H9 (cell line): ENCODE data around the gene IFT80. TPM values are rescaled to one million over a fixed set of nuclear protein-coding genes. Genes with fewer than 3 reads are reported as not detected.

Source experiments
- DNase-seq: peaks from one replicate; pipeline ENCODE4 v3.0.0-alpha.2; 2017
- H2AFZ ChIP-seq: one replicate; pipeline ENCODE4 v1.6.1; 2013; ENCODE audit warnings: mild to moderate bottlenecking, low read length, control low read depth, moderate library complexity
- H2AK5ac ChIP-seq: 2 replicates; pipeline ENCODE4 v1.6.1; 2013; ENCODE audit warnings: low read length, control low read depth, mixed read lengths; ENCODE audit not compliant: insufficient read length
- H2BK120ac ChIP-seq: one replicate; pipeline ENCODE4 v1.6.1; 2013; ENCODE audit warnings: low read depth, mild to moderate bottlenecking, low read length, control low read depth, inconsistent platforms; ENCODE audit not compliant: poor library complexity, severe bottlenecking
- H2BK12ac ChIP-seq: 2 replicates; pipeline ENCODE4 v1.6.1; 2013; ENCODE audit warnings: low read length, control low read depth, mixed read lengths, low read depth; ENCODE audit not compliant: insufficient read length
- H2BK15ac ChIP-seq: 2 replicates; pipeline ENCODE4 v1.6.1; 2013; ENCODE audit warnings: low read depth, low read length, control low read depth
- H2BK20ac ChIP-seq: one replicate; pipeline ENCODE4 v1.6.1; 2013; ENCODE audit warnings: low read depth, mild to moderate bottlenecking, low read length, control low read depth, inconsistent platforms; ENCODE audit not compliant: poor library complexity, severe bottlenecking
- H2BK5ac ChIP-seq: 2 replicates; pipeline ENCODE4 v1.6.1; 2013; ENCODE audit warnings: low read length, control low read depth, mixed read lengths; ENCODE audit not compliant: insufficient read length
- H3K14ac ChIP-seq: 2 replicates; pipeline ENCODE4 v1.6.1; 2013; ENCODE audit warnings: low read length, control low read depth; ENCODE audit not compliant: insufficient read depth
- H3K18ac ChIP-seq: 2 replicates; pipeline ENCODE4 v1.6.1; 2013; ENCODE audit warnings: low read depth, mild to moderate bottlenecking, mixed read lengths, low read length, control low read depth; ENCODE audit not compliant: insufficient read length
- H3K23ac ChIP-seq: 2 replicates; pipeline ENCODE4 v1.6.1; 2013; ENCODE audit warnings: low read length, control low read depth, mixed read lengths, low read depth; ENCODE audit not compliant: insufficient read length
- H3K23me2 ChIP-seq: 2 replicates; pipeline ENCODE4 v1.6.1; 2013; ENCODE audit warnings: low read depth, mild to moderate bottlenecking, mixed read lengths, low read length, control low read depth; ENCODE audit not compliant: insufficient read length, poor library complexity, severe bottlenecking
- H3K27ac ChIP-seq: 2 replicates; pipeline ENCODE4 v1.5.1; 2013; ENCODE audit warnings: low read length, control low read depth, mixed read lengths, low read depth; ENCODE audit not compliant: insufficient read length
- H3K27me3 ChIP-seq: 2 replicates; pipeline ENCODE4 v1.6.1; 2013; ENCODE audit warnings: low read length, control low read depth, inconsistent platforms; ENCODE audit not compliant: insufficient read depth
- H3K4ac ChIP-seq: 2 replicates; pipeline ENCODE4 v1.6.1; 2013; ENCODE audit warnings: low read depth, mild to moderate bottlenecking, control low read depth, inconsistent platforms, low read length, moderate library complexity
- H3K4me1 ChIP-seq: 2 replicates; pipeline ENCODE4 v1.6.1; 2013; ENCODE audit warnings: low read length, control low read depth, inconsistent platforms; ENCODE audit not compliant: insufficient read depth
- H3K4me2 ChIP-seq: 2 replicates; pipeline ENCODE4 v1.6.1; 2013; ENCODE audit warnings: low read length, control low read depth, mixed read lengths; ENCODE audit not compliant: insufficient read length, insufficient read depth
- H3K56ac ChIP-seq: 2 replicates; pipeline ENCODE4 v1.6.1; 2013; ENCODE audit warnings: low read depth, mild to moderate bottlenecking, mixed read lengths, low read length, control low read depth; ENCODE audit not compliant: insufficient read length
- H3K79me1 ChIP-seq: 2 replicates; pipeline ENCODE4 v1.6.1; 2013; ENCODE audit warnings: low read depth, mild to moderate bottlenecking, moderate library complexity, low read length, control low read depth, inconsistent platforms; ENCODE audit not compliant: insufficient read depth, poor library complexity, severe bottlenecking
- H3K79me2 ChIP-seq: 2 replicates; pipeline ENCODE4 v1.6.1; 2013; ENCODE audit warnings: low read length, control low read depth, inconsistent platforms; ENCODE audit not compliant: insufficient read depth
- H3K9ac ChIP-seq: 2 replicates; pipeline ENCODE4 v1.6.1; 2013; ENCODE audit warnings: low read length, control low read depth, mixed read lengths; ENCODE audit not compliant: insufficient read length; ENCODE audit errors: extremely low read depth
- H3K9me3 ChIP-seq: one replicate; pipeline ENCODE4 v1.6.1; 2013; ENCODE audit warnings: low read depth, low read length, inconsistent platforms; ENCODE audit not compliant: control insufficient read depth
- H3T11ph ChIP-seq: one replicate; pipeline ENCODE4 v1.6.1; 2013; ENCODE audit warnings: mild to moderate bottlenecking, low read length, control low read depth, inconsistent platforms
- H4K20me1 ChIP-seq: one replicate; pipeline ENCODE4 v1.6.1; 2013; ENCODE audit not compliant: control insufficient read depth, insufficient read length, insufficient read depth
- H4K5ac ChIP-seq: 2 replicates; pipeline ENCODE4 v1.6.1; 2013; ENCODE audit warnings: low read depth, mild to moderate bottlenecking, mixed read lengths, low read length, control low read depth; ENCODE audit not compliant: insufficient read length
- H4K8ac ChIP-seq: replicated peaks from 2 replicates; pipeline ENCODE4 v1.6.1; 2013; ENCODE audit warnings: low read length, control low read depth, mixed read lengths, low read depth; ENCODE audit not compliant: insufficient read length
- H4K91ac ChIP-seq: 2 replicates; pipeline ENCODE4 v1.6.1; 2013; ENCODE audit warnings: low read depth, mild to moderate bottlenecking, moderate library complexity, mixed read lengths, low read length, control low read depth; ENCODE audit not compliant: insufficient read length
- H3K27ac Mint-ChIP-seq, 3 experiments: 2 replicates in 2 of 3; 3 replicates in 1 of 3; pipeline ENCODE4 v1.8.0; 2020 to 2021; ENCODE audit warnings: mixed read lengths in 3 of 3, mild to moderate bottlenecking in 1 of 3, moderate library complexity in 1 of 3
- H3K27me3 Mint-ChIP-seq: 2 replicates; pipeline ENCODE4 v1.8.0; 2021; ENCODE audit warnings: low read depth, mild to moderate bottlenecking, moderate library complexity, mixed read lengths
- H3K36me3 Mint-ChIP-seq, 3 experiments: 2 replicates in 2 of 3; 3 replicates in 1 of 3; pipeline ENCODE4 v1.8.0; 2020 to 2021; ENCODE audit warnings: low read depth in 3 of 3, mixed read lengths in 3 of 3; ENCODE audit not compliant: insufficient read depth in 1 of 3
- H3K4me1 Mint-ChIP-seq, 2 experiments: 2 replicates each; pipeline ENCODE4 v1.8.0; 2020; ENCODE audit warnings: mixed read lengths in 2 of 2
- H3K4me3 Mint-ChIP-seq, 2 experiments: 2 replicates in 1 of 2; 3 replicates in 1 of 2; pipeline ENCODE4 v1.8.0; 2020 to 2021; ENCODE audit warnings: mild to moderate bottlenecking in 2 of 2, mixed read lengths in 2 of 2, moderate library complexity in 1 of 2
- H3K9me3 Mint-ChIP-seq, 2 experiments: 2 replicates in 1 of 2; 3 replicates in 1 of 2; pipeline ENCODE4 v1.8.0; 2020; ENCODE audit warnings: mild to moderate bottlenecking in 2 of 2, mixed read lengths in 2 of 2, moderate library complexity in 1 of 2
- WGBS: extraction: QIAGEN DNeasy Blood & Tissue Kit; methylation state at CpG from one replicate; pipeline ENCODE4 v1.1.7; 2013; ENCODE audit warnings: missing lambda C conversion rate, low lambda C conversion rate, mixed read lengths; ENCODE audit not compliant: insufficient read length; ENCODE audit errors: extremely low coverage; 5-methylcytosine and 5-hydroxymethylcytosine counted together
- total RNA-seq: library from RNA; stranded (reverse); gene quantifications from 2 replicates; pipeline ENCODE4 v1.2.1, GENCODE V29; 2021
- TF ChIP-seq, protein P1 (sequence below): fragments of 200-600 bp; sonication (generic); conservative IDR thresholded peaks from 3 replicates; pipeline ENCODE4 v1.8.0; 2021; ENCODE audit warnings: antibody characterized with exemption, mild to moderate bottlenecking

The IFT80 gene
- total RNA-seq, 1 experiment from 2014 or later = 29.0 TPM

DNA sequence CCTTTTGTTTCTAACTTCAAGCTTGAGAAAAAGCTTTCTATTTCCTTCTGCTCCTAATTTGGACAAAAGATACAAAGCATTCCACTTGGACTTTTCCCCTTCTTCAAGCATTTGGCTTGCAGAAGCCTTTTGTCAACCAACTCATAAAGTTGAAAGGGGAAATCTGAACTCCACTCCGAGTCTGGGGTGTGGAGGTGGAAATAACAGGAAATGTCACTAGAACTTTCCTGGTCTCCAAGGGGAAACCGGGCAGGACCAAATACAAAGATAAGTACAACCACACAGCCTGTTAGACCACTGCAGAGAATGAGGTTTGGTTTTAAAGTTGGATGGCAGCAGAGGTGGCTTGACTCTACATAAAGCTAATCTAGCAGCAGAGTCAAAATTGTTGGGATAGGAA lies 178.0 kb downstream of the IFT80 start:
- no peak overlapping the region for H4K91ac ChIP-seq
- Mint-ChIP-seq H3K4me1 (peaks cover 15 to 16% of the 10 kb centered on the region in 2 experiments), H3K9me3 (no peaks in the 10 kb centered on the region), H3K4me3 (no peak overlapping the region), H3K27ac (no peak overlapping the region), H3K27me3 (peaks cover 59% of the 10 kb centered on the region), H3K36me3 (no peaks in the 10 kb centered on the region)
- no peak overlapping the region for H3K27ac ChIP-seq
- H3K4me1 ChIP-seq = no peaks in the 10 kb centered on the region; the same call in 1 of the 2 replicates
- no peak overlapping the region for H3T11ph ChIP-seq
- no peak overlapping the region for H2BK20ac ChIP-seq
- no peak overlapping the region for H3K56ac ChIP-seq
- WGBS = no CpG with 5 or more reads among the region's 2 CpGs
- no peaks in the 10 kb centered on the region for H3K79me2 ChIP-seq
- no peak overlapping the region for H2BK15ac ChIP-seq
- no peak overlapping the region for H2AFZ ChIP-seq
- no peak overlapping the region for H3K9ac ChIP-seq
- H3K4ac ChIP-seq = no peak overlapping the region
- peaks cover 10% of the 10 kb centered on the region for H3K23me2 ChIP-seq
- no peaks in the 10 kb centered on the region for H3K9me3 ChIP-seq
- no peak overlapping the region for H2BK120ac ChIP-seq
- H2BK12ac ChIP-seq = no peak overlapping the region
- DNase-seq = no peak
- no peaks in the 10 kb centered on the region for H4K20me1 ChIP-seq
- TF ChIP-seq, protein P1, sequence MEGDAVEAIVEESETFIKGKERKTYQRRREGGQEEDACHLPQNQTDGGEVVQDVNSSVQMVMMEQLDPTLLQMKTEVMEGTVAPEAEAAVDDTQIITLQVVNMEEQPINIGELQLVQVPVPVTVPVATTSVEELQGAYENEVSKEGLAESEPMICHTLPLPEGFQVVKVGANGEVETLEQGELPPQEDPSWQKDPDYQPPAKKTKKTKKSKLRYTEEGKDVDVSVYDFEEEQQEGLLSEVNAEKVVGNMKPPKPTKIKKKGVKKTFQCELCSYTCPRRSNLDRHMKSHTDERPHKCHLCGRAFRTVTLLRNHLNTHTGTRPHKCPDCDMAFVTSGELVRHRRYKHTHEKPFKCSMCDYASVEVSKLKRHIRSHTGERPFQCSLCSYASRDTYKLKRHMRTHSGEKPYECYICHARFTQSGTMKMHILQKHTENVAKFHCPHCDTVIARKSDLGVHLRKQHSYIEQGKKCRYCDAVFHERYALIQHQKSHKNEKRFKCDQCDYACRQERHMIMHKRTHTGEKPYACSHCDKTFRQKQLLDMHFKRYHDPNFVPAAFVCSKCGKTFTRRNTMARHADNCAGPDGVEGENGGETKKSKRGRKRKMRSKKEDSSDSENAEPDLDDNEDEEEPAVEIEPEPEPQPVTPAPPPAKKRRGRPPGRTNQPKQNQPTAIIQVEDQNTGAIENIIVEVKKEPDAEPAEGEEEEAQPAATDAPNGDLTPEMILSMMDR = no peak
- H2AK5ac ChIP-seq = no peak overlapping the region
- H3K79me1 ChIP-seq = no peaks in the 10 kb centered on the region
- H3K18ac ChIP-seq = no peak overlapping the region
- H2BK5ac ChIP-seq = no peak overlapping the region
- no peak overlapping the region for H4K5ac ChIP-seq
- no peak overlapping the region for H4K8ac ChIP-seq
- H3K4me2 ChIP-seq = no peak overlapping the region
- no peak overlapping the region for H3K23ac ChIP-seq
- no peak overlapping the region for H3K14ac ChIP-seq
- peaks cover 17% of the 10 kb centered on the region for H3K27me3 ChIP-seq
